Measurements from ENCODE around the gene TMEM143. TPM values are rescaled to one million over a fixed set of nuclear protein-coding genes. Genes with fewer than 3 reads are reported as not detected.

TMEM143 gene
- total RNA-seq, 1 experiment from 2014 or later: 15.2 TPM

DNA sequence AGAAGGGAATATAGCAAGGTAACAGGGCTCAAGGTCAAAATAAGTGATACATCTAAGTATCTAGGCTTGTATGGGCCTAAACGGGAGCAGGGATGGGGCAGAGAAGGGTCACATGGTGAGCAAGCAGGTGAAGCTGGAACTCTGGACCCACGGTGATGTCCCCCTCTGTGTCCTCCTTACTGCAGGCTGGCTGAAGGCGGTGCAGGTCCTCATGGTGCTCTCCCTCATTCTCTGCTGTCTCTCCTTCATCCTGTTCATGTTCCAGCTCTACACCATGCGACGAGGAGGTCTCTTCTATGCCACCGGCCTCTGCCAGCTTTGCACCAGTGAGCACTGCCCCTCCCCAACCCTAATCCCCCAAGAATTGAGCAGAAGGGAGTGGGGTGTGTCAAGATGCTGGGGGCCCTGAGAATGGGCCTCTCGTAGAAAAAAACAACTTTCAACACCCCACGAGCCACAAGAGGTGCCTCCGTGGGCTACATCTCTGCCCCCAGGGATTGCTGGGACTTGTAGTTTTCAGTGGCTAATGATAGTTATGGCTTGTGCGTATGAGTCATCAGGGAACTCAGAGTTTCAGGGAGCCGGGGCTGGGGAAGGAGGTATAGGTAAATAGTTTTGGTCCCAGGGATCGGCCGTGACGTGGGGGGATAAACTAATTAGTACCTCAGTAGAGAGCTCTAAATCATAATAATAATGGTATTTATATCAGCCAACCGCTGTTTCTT is 34.4 kb downstream of the TMEM143 start:
- Histone ChIP-seq H3K27me3 (ENCODE audit: insufficient read depth, low read length) (no peaks in the 10 kb centered on the region), H3K79me1 (ENCODE audit: insufficient read depth, low read depth, low read length, poor library complexity, severe bottlenecking) (no peaks in the 10 kb centered on the region), H4K20me1 (ENCODE audit: control insufficient read depth, insufficient read depth, insufficient read length) (no peaks in the 10 kb centered on the region), H4K91ac (ENCODE audit: insufficient read length, low read depth, low read length) (no peak overlapping the region), H3K56ac (ENCODE audit: insufficient read length, low read depth, low read length) (no peak overlapping the region), H3K23me2 (ENCODE audit: insufficient read length, low read depth, low read length, poor library complexity, severe bottlenecking) (peaks cover 22% of the 10 kb centered on the region), H3K4me2 (ENCODE audit: insufficient read depth, insufficient read length, low read length) (peak overlapping the region; percentile 56), H3K14ac (ENCODE audit: insufficient read depth, low read length) (no peak overlapping the region), H3T11ph (ENCODE audit: low read length) (no peak overlapping the region), H3K23ac (ENCODE audit: insufficient read length, low read depth, low read length) (no peak overlapping the region), H2BK20ac (ENCODE audit: low read depth, low read length, poor library complexity, severe bottlenecking) (no peak overlapping the region), H3K27ac (ENCODE audit: insufficient read length, low read depth, low read length) (no peak overlapping the region), H4K5ac (ENCODE audit: insufficient read length, low read depth, low read length) (no peak overlapping the region), H3K9me3 (ENCODE audit: control insufficient read depth, low read depth, low read length) (no peaks in the 10 kb centered on the region), H2BK15ac (ENCODE audit: low read depth, low read length) (no peak overlapping the region), H2BK120ac (ENCODE audit: low read depth, low read length, poor library complexity, severe bottlenecking) (no peak overlapping the region), H3K4me1 (ENCODE audit: insufficient read depth, low read length) (peaks cover 3% of the 10 kb centered on the region; the same call in 1 of the 2 replicates), H3K9ac (ENCODE audit: extremely low read depth, insufficient read length, low read length) (no peak overlapping the region), H2AFZ (ENCODE audit: low read length) (no peak overlapping the region), H2BK5ac (ENCODE audit: insufficient read length, low read length) (no peak overlapping the region), H3K79me2 (ENCODE audit: insufficient read depth, low read length) (no peaks in the 10 kb centered on the region), H2BK12ac (ENCODE audit: insufficient read length, low read depth, low read length) (no peak overlapping the region), H2AK5ac (ENCODE audit: insufficient read length, low read length) (no peak overlapping the region), H3K4ac (ENCODE audit: low read depth, low read length) (no peak overlapping the region), H3K18ac (ENCODE audit: insufficient read length, low read depth, low read length) (no peak overlapping the region), H4K8ac (replicated peaks; ENCODE audit: insufficient read length, low read depth, low read length) (no peak overlapping the region)
- Mint-ChIP-seq H3K9me3 (peaks cover 3 to 4% of the 10 kb centered on the region in 2 experiments; a peak in 3 of 5 replicates), H3K27ac (peak overlapping the region in 1 of 3 experiments; percentile 40; a peak in 1 of 7 replicates), H3K36me3 (ENCODE audit: insufficient read depth in 1 of 3, low read depth in 3 of 3) (peaks cover 3 to 5% (median 4%) of the 10 kb centered on the region in 3 experiments; a peak in 5 of 7 replicates), H3K27me3 (ENCODE audit: low read depth) (peaks cover 21% of the 10 kb centered on the region), H3K4me1 (peaks cover 46 to 51% of the 10 kb centered on the region in 2 experiments), H3K4me3 (peak overlapping the region; percentile 84 to 90)
- peak; percentile 61 for DNase-seq
- WGBS (ENCODE audit: extremely low coverage, insufficient read length, low lambda C conversion rate): no CpG with 5 or more reads among the region's 15 CpGs
- TF ChIP-seq, protein P1, sequence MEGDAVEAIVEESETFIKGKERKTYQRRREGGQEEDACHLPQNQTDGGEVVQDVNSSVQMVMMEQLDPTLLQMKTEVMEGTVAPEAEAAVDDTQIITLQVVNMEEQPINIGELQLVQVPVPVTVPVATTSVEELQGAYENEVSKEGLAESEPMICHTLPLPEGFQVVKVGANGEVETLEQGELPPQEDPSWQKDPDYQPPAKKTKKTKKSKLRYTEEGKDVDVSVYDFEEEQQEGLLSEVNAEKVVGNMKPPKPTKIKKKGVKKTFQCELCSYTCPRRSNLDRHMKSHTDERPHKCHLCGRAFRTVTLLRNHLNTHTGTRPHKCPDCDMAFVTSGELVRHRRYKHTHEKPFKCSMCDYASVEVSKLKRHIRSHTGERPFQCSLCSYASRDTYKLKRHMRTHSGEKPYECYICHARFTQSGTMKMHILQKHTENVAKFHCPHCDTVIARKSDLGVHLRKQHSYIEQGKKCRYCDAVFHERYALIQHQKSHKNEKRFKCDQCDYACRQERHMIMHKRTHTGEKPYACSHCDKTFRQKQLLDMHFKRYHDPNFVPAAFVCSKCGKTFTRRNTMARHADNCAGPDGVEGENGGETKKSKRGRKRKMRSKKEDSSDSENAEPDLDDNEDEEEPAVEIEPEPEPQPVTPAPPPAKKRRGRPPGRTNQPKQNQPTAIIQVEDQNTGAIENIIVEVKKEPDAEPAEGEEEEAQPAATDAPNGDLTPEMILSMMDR (conservative IDR thresholded peaks at IDR 0.05): no peak
